Measurements from ENCODE around the gene CTBP2. TPM values are rescaled to one million over a fixed set of nuclear protein-coding genes. Genes with fewer than 3 reads are reported as not detected.

CTBP2 gene
- total and polyA plus RNA-seq, 10 of the 15 experiments (the other 5 are each of a cell fraction or from before 2014, with no cell fraction given) = 0.02 to 0.72 (median 0.06) TPM; not detected in 2

- no peak for TF ChIP-seq CTCF (IDR thresholded peaks at IDR 0.05 in 2 of 3, conservative IDR thresholded peaks at IDR 0.05 in 1 of 3; ENCODE audit: control insufficient read depth in 2 of 3, extremely low read depth in 1 of 3, insufficient read depth in 1 of 3, low read depth in 3 of 3, low read length in 3 of 3)
- no peak for TF ChIP-seq LARP7 (IDR thresholded peaks at IDR 0.05)
- no peak for TF ChIP-seq ASH2L (IDR thresholded peaks at IDR 0.05; ENCODE audit: borderline replicate concordance, low read depth)
- TF ChIP-seq RBBP5 (conservative IDR thresholded peaks at IDR 0.05) = no peak
Measured at GRCh38 chr10:124977161-124977560, 183.2 kb downstream of the CTBP2 start (continued).

- in situ Hi-C loops (cut with MboI) = no loop called here
Measured at GRCh38 chr10:124975977-124976514, 184.3 kb downstream of the CTBP2 start.

More at GRCh38 chr10:124975977-124976514, 184.3 kb downstream of the CTBP2 start:
- no peak overlapping the region for H2AFZ ChIP-seq (ENCODE audit: control insufficient read depth, low read depth, low read length)
- no peaks in the 10 kb centered on the region for H3K27me3 ChIP-seq (replicated peaks in 1 of 2; ENCODE audit: control insufficient read depth in 2 of 2, insufficient read depth in 2 of 2, low read length in 1 of 2)
- TF ChIP-seq NFXL1 (IDR thresholded peaks at IDR 0.05; ENCODE audit: borderline replicate concordance) = no peak
- peak; percentile 69 for TF ChIP-seq RUNX3 (IDR thresholded peaks at IDR 0.05; ENCODE audit: low read length)
- no peak overlapping the region for H3K4me2 ChIP-seq (ENCODE audit: control insufficient read depth, insufficient read depth)
- no peaks in the 10 kb centered on the region for H3K79me2 ChIP-seq (ENCODE audit: control insufficient read depth, insufficient read depth, low read length)
- RAD21 ChIA-PET (ENCODE audit: unreplicated experiment) = no interaction called here
- DNase-seq (ENCODE audit: low read depth, low spot score) (peak; percentile 48), ATAC-seq (peak; percentile 92), FAIRE-seq (no peak)
- no peak overlapping the region for H3K27ac ChIP-seq (ENCODE audit: control insufficient read depth, insufficient read depth)
- H3K4me1 ChIP-seq (ENCODE audit: control insufficient read depth, insufficient read depth, low read length) = peaks cover 10% of the 10 kb centered on the region; the same call in 1 of the 2 replicates
- H3K9me3 ChIP-seq (replicated peaks; ENCODE audit: control insufficient read depth, insufficient read depth, low read length) = no peaks in the 10 kb centered on the region
- POLR2A ChIA-PET = no interaction called here
- CTCF ChIA-PET = interaction anchor here (1.5 kb wide), 1 partner anchor 17 kb away, joined by 6 read pairs; no protein-coding TSS in a partner anchor
- peaks cover 3% of the 10 kb centered on the region; the same call in 1 of the 2 replicates for H4K20me1 ChIP-seq (ENCODE audit: control insufficient read depth, insufficient read depth)
- TSS peak; percentile 53 for BruUV-seq (replicated peaks)
- H3K4me3 ChIP-seq = no peak overlapping the region
- WGBS (ENCODE audit: insufficient coverage, insufficient replicate concordance, low lambda C conversion rate, missing lambda C conversion rate) = 80% methylated on average over 5 of the region's 5 CpGs
- H3K36me3 ChIP-seq (ENCODE audit: control insufficient read depth in 2 of 2, insufficient read depth in 2 of 2, low read length in 1 of 2) = peaks cover 4 to 14% of the 10 kb centered on the region in 2 experiments; a peak in 3 of 4 replicates
- SMC1A ChIA-PET (ENCODE audit: uncharacterized antibody, unreplicated experiment) = interaction anchor here (1.4 kb wide), 1 partner anchor 14 kb away, joined by 6 read pairs; no protein-coding TSS in a partner anchor
- intact Hi-C loops (cut with micrococcal nuclease; ENCODE audit: unreplicated experiment) = no loop called here
- H3K9ac ChIP-seq (ENCODE audit: control insufficient read depth, insufficient read depth, low read length) = no peak overlapping the region

Data from GM12878 (cell line).